ENCODE data around the gene TULP3. TPM values are rescaled to one million over a fixed set of nuclear protein-coding genes. Genes with fewer than 3 reads are reported as not detected.

The TULP3 gene
- total RNA-seq, 4 donors from 2014 or later = 34.3 to 41.6 (median 37.6) TPM

GRCh38 chr12:2919249-2919648 lies 28.6 kb downstream of the TULP3 start:
- no peaks in the 10 kb centered on the region for H3K27me3 ChIP-seq
- TF ChIP-seq, protein P1, sequence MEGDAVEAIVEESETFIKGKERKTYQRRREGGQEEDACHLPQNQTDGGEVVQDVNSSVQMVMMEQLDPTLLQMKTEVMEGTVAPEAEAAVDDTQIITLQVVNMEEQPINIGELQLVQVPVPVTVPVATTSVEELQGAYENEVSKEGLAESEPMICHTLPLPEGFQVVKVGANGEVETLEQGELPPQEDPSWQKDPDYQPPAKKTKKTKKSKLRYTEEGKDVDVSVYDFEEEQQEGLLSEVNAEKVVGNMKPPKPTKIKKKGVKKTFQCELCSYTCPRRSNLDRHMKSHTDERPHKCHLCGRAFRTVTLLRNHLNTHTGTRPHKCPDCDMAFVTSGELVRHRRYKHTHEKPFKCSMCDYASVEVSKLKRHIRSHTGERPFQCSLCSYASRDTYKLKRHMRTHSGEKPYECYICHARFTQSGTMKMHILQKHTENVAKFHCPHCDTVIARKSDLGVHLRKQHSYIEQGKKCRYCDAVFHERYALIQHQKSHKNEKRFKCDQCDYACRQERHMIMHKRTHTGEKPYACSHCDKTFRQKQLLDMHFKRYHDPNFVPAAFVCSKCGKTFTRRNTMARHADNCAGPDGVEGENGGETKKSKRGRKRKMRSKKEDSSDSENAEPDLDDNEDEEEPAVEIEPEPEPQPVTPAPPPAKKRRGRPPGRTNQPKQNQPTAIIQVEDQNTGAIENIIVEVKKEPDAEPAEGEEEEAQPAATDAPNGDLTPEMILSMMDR (IDR thresholded peaks at IDR 0.05) = no peak
- TF ChIP-seq EP300 (IDR thresholded peaks at IDR 0.05) = no peak
- TF ChIP-seq POLR2A (IDR thresholded peaks at IDR 0.05) = no peak
- peaks cover 0 to 88% (median 0%) of the 10 kb centered on the region in 3 donors for H3K36me3 ChIP-seq
- no peak for DNase-seq (ENCODE audit: low spot score in 2 of 2)
- no peaks in the 10 kb centered on the region for H3K4me1 ChIP-seq
- 75 to 76% methylated on average over 2 of the region's 2 CpGs for WGBS, 2 donors
- no peak overlapping the region for H3K27ac ChIP-seq
- no peaks in the 10 kb centered on the region for H3K9me3 ChIP-seq
- no peak overlapping the region for H3K4me3 ChIP-seq

DNA sequence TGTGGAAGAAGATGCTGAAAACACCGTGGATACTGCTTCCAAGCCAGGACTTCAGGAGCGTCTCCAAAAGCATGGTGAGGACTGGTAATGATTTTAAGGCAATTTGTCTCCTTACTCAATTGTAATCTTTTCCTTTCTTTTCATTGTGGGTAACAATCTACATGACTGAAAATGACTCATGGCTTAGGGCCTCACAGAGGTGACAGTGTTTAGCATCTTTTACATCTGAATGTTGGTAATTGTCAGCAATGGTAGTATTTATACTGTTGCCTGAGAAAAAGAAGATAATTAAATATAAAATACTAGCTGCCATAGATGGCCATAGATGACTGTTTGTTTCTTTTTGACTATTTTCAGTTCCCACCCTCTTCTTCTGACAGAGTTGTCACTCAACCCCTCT lies 31.6 kb downstream of the TULP3 start:
- Histone ChIP-seq H3K4me3 (no peak overlapping the region), H3K27me3 (no peaks in the 10 kb centered on the region), H3K9me3 (no peaks in the 10 kb centered on the region), H3K27ac (no peak overlapping the region), H3K36me3 (peaks cover 0 to 87% (median 0%) of the 10 kb centered on the region in 3 donors), H3K4me1 (no peaks in the 10 kb centered on the region)
- TF ChIP-seq, protein P1 (IDR thresholded peaks at IDR 0.05) = no peak
- TF ChIP-seq EP300 (IDR thresholded peaks at IDR 0.05) (no peak), POLR2A (IDR thresholded peaks at IDR 0.05) (no peak)
- DNase-seq (ENCODE audit: low spot score in 2 of 2) = no peak
- 94 to 98% methylated on average over 2 of the region's 2 CpGs for WGBS, 2 donors

GRCh38 chr12:2923057-2923456 lies 32.4 kb downstream of the TULP3 start:
- no peaks in the 10 kb centered on the region for H3K9me3 ChIP-seq
- H3K4me1 ChIP-seq = no peaks in the 10 kb centered on the region
- no peak overlapping the region for H3K4me3 ChIP-seq
- TF ChIP-seq EP300 (IDR thresholded peaks at IDR 0.05) = no peak
- TF ChIP-seq, protein P1 (IDR thresholded peaks at IDR 0.05) = no peak
- no peak for TF ChIP-seq POLR2A (IDR thresholded peaks at IDR 0.05)
- WGBS, 2 donors = 97 to 99% methylated on average over 9 of the region's 9 CpGs
- DNase-seq (ENCODE audit: low spot score in 2 of 2) = no peak
- no peak overlapping the region for H3K27ac ChIP-seq
- no peaks in the 10 kb centered on the region for H3K27me3 ChIP-seq
- peaks cover 0 to 87% (median 0%) of the 10 kb centered on the region in 3 donors for H3K36me3 ChIP-seq

- DNase-seq (ENCODE audit: low spot score in 2 of 2) = no peak
- H3K4me1 ChIP-seq = no peaks in the 10 kb centered on the region
- H3K9me3 ChIP-seq = no peaks in the 10 kb centered on the region
- H3K4me3 ChIP-seq = no peak overlapping the region
- peaks cover 0 to 87% (median 0%) of the 10 kb centered on the region in 3 donors for H3K36me3 ChIP-seq
- TF ChIP-seq, protein P1 (IDR thresholded peaks at IDR 0.05) = no peak
- no peak for TF ChIP-seq EP300 (IDR thresholded peaks at IDR 0.05)
- no peak for TF ChIP-seq POLR2A (IDR thresholded peaks at IDR 0.05)
- H3K27me3 ChIP-seq = no peaks in the 10 kb centered on the region
- H3K27ac ChIP-seq = no peak overlapping the region
- 91 to 93% methylated on average over 3 of the region's 3 CpGs for WGBS, 2 donors
Measured at GRCh38 chr12:2924019-2924418, 33.3 kb downstream of the TULP3 start.

- Histone ChIP-seq H3K9me3 (no peaks in the 10 kb centered on the region), H3K4me3 (no peak overlapping the region), H3K27ac (no peak overlapping the region), H3K27me3 (no peaks in the 10 kb centered on the region), H3K36me3 (peaks cover 0 to 96% (median 0%) of the 10 kb centered on the region in 3 donors), H3K4me1 (no peaks in the 10 kb centered on the region)
- no peak for DNase-seq (ENCODE audit: low spot score in 2 of 2)
- TF ChIP-seq POLR2A (IDR thresholded peaks at IDR 0.05) (no peak), EP300 (IDR thresholded peaks at IDR 0.05) (no peak)
- TF ChIP-seq, protein P1 (IDR thresholded peaks at IDR 0.05) = no peak
- WGBS, 2 donors = 77 to 80% methylated on average over 6 of the region's 6 CpGs
Measured at GRCh38 chr12:2925322-2925995, 34.8 kb downstream of the TULP3 start.
